Fibroblast of skin of back (primary cell): ENCODE data around the gene ST3GAL6.
A peak's percentile ranks its signal among the peaks of the same experiment; 100 is the strongest.

Experiments used
- DNase-seq: peaks from one replicate; pipeline ENCODE4 v3.0.0-alpha.2; 2013

ST3GAL6 gene

GRCh38 chr3:98740324-98740723 lies 22.8 kb upstream of the ST3GAL6 start:
- no peak for DNase-seq

GRCh38 chr3:98741121-98741716 lies 21.9 kb upstream of the ST3GAL6 start:
- DNase-seq = peak; percentile 64

GRCh38 chr3:98743071-98743470 lies 20.1 kb upstream of the ST3GAL6 start:
- DNase-seq = no peak

- DNase-seq = no peak
Measured at GRCh38 chr3:98744283-98744682, 18.9 kb upstream of the ST3GAL6 start.

- no peak for DNase-seq
Measured at GRCh38 chr3:98745718-98746117, 17.4 kb upstream of the ST3GAL6 start.

- DNase-seq = no peak
Measured at GRCh38 chr3:98746122-98746521, 17.0 kb upstream of the ST3GAL6 start.

GRCh38 chr3:98746882-98747281 lies 16.3 kb upstream of the ST3GAL6 start:
- no peak for DNase-seq

- DNase-seq = no peak
Measured at GRCh38 chr3:98750276-98750919, 12.7 kb upstream of the ST3GAL6 start.

GRCh38 chr3:98754483-98754882 lies 8.7 kb upstream of the ST3GAL6 start:
- no peak for DNase-seq

GRCh38 chr3:98755601-98756000 lies 7.5 kb upstream of the ST3GAL6 start:
- DNase-seq = no peak

GRCh38 chr3:98759629-98760028 lies 3.5 kb upstream of the ST3GAL6 start:
- DNase-seq = no peak

GRCh38 chr3:98761643-98762229 lies 1.4 kb upstream of the ST3GAL6 start:
- DNase-seq = no peak

GRCh38 chr3:98763819-98764418 lies 779 bp downstream of the ST3GAL6 start:
- DNase-seq = no peak

GRCh38 chr3:98764472-98764884 lies 1.3 kb downstream of the ST3GAL6 start:
- no peak for DNase-seq

GRCh38 chr3:98765721-98766120 lies 2.6 kb downstream of the ST3GAL6 start:
- no peak for DNase-seq

GRCh38 chr3:98766924-98767323 lies 3.8 kb downstream of the ST3GAL6 start:
- no peak for DNase-seq

GRCh38 chr3:98768961-98769360 lies 5.8 kb downstream of the ST3GAL6 start:
- DNase-seq = no peak

GRCh38 chr3:98769448-98769847 lies 6.3 kb downstream of the ST3GAL6 start:
- DNase-seq = no peak

- no peak for DNase-seq
Measured at GRCh38 chr3:98770261-98771039, 7.3 kb downstream of the ST3GAL6 start.

- no peak for DNase-seq
Measured at GRCh38 chr3:98772022-98772421, 8.9 kb downstream of the ST3GAL6 start.

GRCh38 chr3:98775459-98776139 lies 12.5 kb downstream of the ST3GAL6 start:
- DNase-seq = no peak

GRCh38 chr3:98776140-98776493 lies 13.0 kb downstream of the ST3GAL6 start:
- DNase-seq = no peak

GRCh38 chr3:98777286-98777685 lies 14.1 kb downstream of the ST3GAL6 start:
- no peak for DNase-seq
